K562 (cell line): ENCODE data around the gene NIPSNAP3A. TPM values are rescaled to one million over a fixed set of nuclear protein-coding genes. Genes with fewer than 3 reads are reported as not detected.
A peak's percentile ranks its signal among the peaks of the same experiment; 100 is the strongest.

Source experiments
- BRD9 ChIP-seq: fragments of 450-650 bp; IDR thresholded peaks from 2 replicates; pipeline ENCODE4 v1.6.1; 2018; ENCODE audit warnings: low read depth; ENCODE audit not compliant: partially characterized antibody
- CREM ChIP-seq: IDR thresholded peaks from 2 replicates; pipeline ENCODE4 v1.6.1; 2014; ENCODE audit warnings: antibody characterized with exemption, low read depth
- FOSL1 ChIP-seq: fragments of 200-800 bp; sonication (Bioruptor generic); conservative IDR thresholded peaks from 2 replicates; pipeline ENCODE4 v1.6.1; 2016; ENCODE audit warnings: missing genetic modification characterization, missing compliant biosample characterization
- GATA2 ChIP-seq: sonication (generic); formaldehyde crosslinking; IDR thresholded peaks from 2 replicates; pipeline ENCODE4 v1.4.0; 2020; ENCODE audit warnings: mild to moderate bottlenecking, missing genetic modification reagents
- KDM5B ChIP-seq: fragments of 200-600 bp; sonication (generic); IDR thresholded peaks from 2 replicates; pipeline ENCODE4 v1.6.1; 2012; ENCODE audit warnings: low read depth, mild to moderate bottlenecking, moderate library complexity, low read length, control low read depth, inconsistent platforms; ENCODE audit not compliant: insufficient replicate concordance
- LCOR ChIP-seq: sonication (generic); formaldehyde crosslinking; IDR thresholded peaks from 2 replicates; pipeline ENCODE4 v1.8.0; 2022; ENCODE audit warnings: mild to moderate bottlenecking, missing genetic modification reagents
- NCOR1 ChIP-seq: fragments of 450-650 bp; IDR thresholded peaks from 2 replicates; pipeline ENCODE4 v1.6.1; 2016; ENCODE audit warnings: mild to moderate bottlenecking, moderate library complexity
- POU5F1 ChIP-seq: fragments of 150-350 bp; IDR thresholded peaks from 2 replicates; pipeline ENCODE4 v1.6.1; 2014; ENCODE audit warnings: borderline replicate concordance, low read length, low read depth, mild to moderate bottlenecking; ENCODE audit not compliant: partially characterized antibody
- RAD51 ChIP-seq: fragments of 450-650 bp; IDR thresholded peaks from 2 replicates; pipeline ENCODE4 v1.7.1; 2016; ENCODE audit warnings: low read depth, mild to moderate bottlenecking, borderline replicate concordance
- RBFOX2 ChIP-seq: fragments of 200-400 bp; formaldehyde crosslinking; IDR thresholded peaks from 2 replicates; pipeline ENCODE4 v1.6.1; 2017; ENCODE audit warnings: low read depth, mild to moderate bottlenecking, low read length, moderate library complexity
- SMAD1 ChIP-seq: fragments of 150-350 bp; IDR thresholded peaks from 2 replicates; pipeline ENCODE4 v1.6.1; 2014; ENCODE audit warnings: low read length, low read depth; ENCODE audit not compliant: partially characterized antibody
- SMAD3 ChIP-seq: fragments of 450-650 bp; formaldehyde crosslinking; conservative IDR thresholded peaks from 2 replicates; pipeline ENCODE4 v1.4.0; 2020; ENCODE audit warnings: mild to moderate bottlenecking
- SMARCC2 ChIP-seq: fragments of 450-650 bp; IDR thresholded peaks from 2 replicates; pipeline ENCODE4 v1.6.1; 2017; ENCODE audit warnings: antibody characterized with exemption, moderate library complexity, mild to moderate bottlenecking, low read depth
- TOE1 ChIP-seq, 2 experiments: fragments of 450-650 bp in 1 of 2; sonication (generic) in 1 of 2; formaldehyde crosslinking in 1 of 2; IDR thresholded peaks; 2 replicates each; pipeline versions ENCODE4 v1.7.1 to v1.8.0; 2016 to 2022; ENCODE audit warnings: borderline replicate concordance in 2 of 2, mild to moderate bottlenecking in 2 of 2, antibody characterized with exemption in 1 of 2, inconsistent platforms in 1 of 2, low read depth in 1 of 2, missing genetic modification reagents in 1 of 2, moderate library complexity in 1 of 2
- ZNF644 ChIP-seq: fragments of 200-800 bp; sonication (Bioruptor generic); IDR thresholded peaks from 2 replicates; pipeline ENCODE4 v1.6.1; 2016; ENCODE audit warnings: low read depth, missing genetic modification characterization, missing compliant biosample characterization
- ZNF668 ChIP-seq: fragments of 250-450 bp; sonication (Bioruptor Pico); IDR thresholded peaks from 2 replicates; pipeline ENCODE4 v1.8.0; 2022; ENCODE audit warnings: mild to moderate bottlenecking, inconsistent platforms
- polyA plus RNA-seq, 8 experiments: library from polyadenylated mRNA; depleted of rRNA in 4 of 8; stranded (reverse) in 5 of 8; unstranded in 3 of 8; fragments of >200 nt; fragmentation: Nextera tagmentation in 2 of 8; fragmentation: Illumina TruSeq in 1 of 8; extraction: Ambion mirVana in 2 of 8; extraction: Trizol in 1 of 8; gene quantifications; 2 replicates each; pipeline versions ENCODE4 v1.2.1 to v1.2.3, GENCODE V29; 2011 to 2014; ENCODE audit warnings: inconsistent platforms in 1 of 8, missing spikeins in 1 of 8
- total RNA-seq, 7 experiments: library from RNA; depleted of rRNA in 6 of 7; stranded (reverse); fragments of >200 nt in 6 of 7; fragmentation: Illumina TruSeq in 2 of 7; extraction: Trizol in 2 of 7; gene quantifications; 2 replicates each; pipeline versions ENCODE4 v1.2.1 to v1.2.3, GENCODE V29; 2011 to 2021; ENCODE audit warnings: low replicate concordance in 1 of 7
- TF ChIP-seq, protein P1 (sequence below): fragments of 450-650 bp; IDR thresholded peaks from 2 replicates; pipeline ENCODE4 v1.6.1; 2016
- TF ChIP-seq, protein P2 (sequence below), 2 experiments: fragments of 450-650 bp; IDR thresholded peaks; 2 replicates each; pipeline ENCODE4 v1.6.1; 2016; ENCODE audit warnings: mild to moderate bottlenecking in 2 of 2, borderline replicate concordance in 1 of 2, low read depth in 1 of 2, moderate library complexity in 1 of 2

The NIPSNAP3A gene
- total and polyA plus RNA-seq, 9 of the 15 experiments (the other 6 are each of a cell fraction or from before 2014, with no cell fraction given), result 25.3 to 132 (median 40.5) TPM

DNA sequence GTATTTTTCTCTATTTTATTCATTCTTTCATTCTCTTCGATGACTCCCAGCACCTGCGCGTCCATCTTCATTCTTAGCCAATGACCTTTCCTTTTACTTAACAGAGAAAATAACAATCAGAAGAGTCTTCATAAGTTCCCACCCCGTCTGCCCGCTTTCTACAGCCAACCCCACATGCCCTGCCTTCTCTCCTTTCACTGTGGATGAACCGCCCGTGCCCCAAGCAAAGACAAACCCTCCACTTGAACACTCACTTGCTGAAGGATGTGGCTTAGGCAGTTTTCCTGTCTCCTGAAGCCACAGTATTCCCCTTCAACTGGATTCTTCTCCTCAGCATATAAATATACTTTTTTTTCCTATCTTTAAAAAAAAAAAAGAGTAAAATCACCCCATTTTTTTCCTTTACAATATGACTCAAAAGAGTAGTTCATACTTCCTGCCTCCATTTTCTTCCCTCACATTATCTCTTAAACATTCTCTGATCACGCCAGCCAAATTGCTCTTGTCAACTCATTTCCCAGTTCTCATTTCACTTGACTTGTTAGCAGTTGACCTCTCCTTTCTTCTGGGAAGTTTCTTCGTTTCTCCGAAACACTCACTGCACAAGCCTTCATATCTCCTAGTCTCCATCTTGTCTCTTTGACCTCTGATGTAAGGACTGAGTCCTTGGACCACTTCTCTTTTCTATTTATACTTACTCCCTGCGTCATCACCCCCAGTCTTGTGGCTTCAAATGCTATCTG is 27.5 kb downstream of the NIPSNAP3A start (continued):
- TF ChIP-seq SMAD3, result 0 out of 2 replicates have a peak, but pooled peaks have one; percentile 28
- peak; percentile 69; the same call in 1 of the 2 replicates for TF ChIP-seq TOE1 (IDR thresholded peaks at IDR 0.05; ENCODE audit: borderline replicate concordance)
- no peak for TF ChIP-seq TOE1 (CRISPR knock-in tag; IDR thresholded peaks at IDR 0.05; ENCODE audit: borderline replicate concordance, low read depth)
- TF ChIP-seq ZNF644 (tag), result peak; percentile 54
- TF ChIP-seq CREM, result peak; percentile 94
- TF ChIP-seq GATA2 (CRISPR knock-in tag), result peak; percentile 87
- 0 out of 2 replicates have a peak, but pooled peaks have one; percentile 32 for TF ChIP-seq RBFOX2
- 0 out of 2 replicates have a peak, but pooled peaks have one; percentile 24 for TF ChIP-seq RAD51
- TF ChIP-seq POU5F1, result no peak
- TF ChIP-seq ZNF668 (CRISPR knock-in tag), result no peak
- TF ChIP-seq FOSL1 (tag), result peak; percentile 82
- TF ChIP-seq BRD9, result peak; percentile 84
- peak; percentile 19 for TF ChIP-seq SMAD1
- peak; percentile 6 for TF ChIP-seq KDM5B
- peak; percentile 92 for TF ChIP-seq LCOR (CRISPR knock-in tag)
- TF ChIP-seq, protein P1, sequence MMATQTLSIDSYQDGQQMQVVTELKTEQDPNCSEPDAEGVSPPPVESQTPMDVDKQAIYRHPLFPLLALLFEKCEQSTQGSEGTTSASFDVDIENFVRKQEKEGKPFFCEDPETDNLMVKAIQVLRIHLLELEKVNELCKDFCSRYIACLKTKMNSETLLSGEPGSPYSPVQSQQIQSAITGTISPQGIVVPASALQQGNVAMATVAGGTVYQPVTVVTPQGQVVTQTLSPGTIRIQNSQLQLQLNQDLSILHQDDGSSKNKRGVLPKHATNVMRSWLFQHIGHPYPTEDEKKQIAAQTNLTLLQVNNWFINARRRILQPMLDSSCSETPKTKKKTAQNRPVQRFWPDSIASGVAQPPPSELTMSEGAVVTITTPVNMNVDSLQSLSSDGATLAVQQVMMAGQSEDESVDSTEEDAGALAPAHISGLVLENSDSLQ, result peak; percentile 57
- peak; percentile 93 for TF ChIP-seq NCOR1
- TF ChIP-seq, protein P2, sequence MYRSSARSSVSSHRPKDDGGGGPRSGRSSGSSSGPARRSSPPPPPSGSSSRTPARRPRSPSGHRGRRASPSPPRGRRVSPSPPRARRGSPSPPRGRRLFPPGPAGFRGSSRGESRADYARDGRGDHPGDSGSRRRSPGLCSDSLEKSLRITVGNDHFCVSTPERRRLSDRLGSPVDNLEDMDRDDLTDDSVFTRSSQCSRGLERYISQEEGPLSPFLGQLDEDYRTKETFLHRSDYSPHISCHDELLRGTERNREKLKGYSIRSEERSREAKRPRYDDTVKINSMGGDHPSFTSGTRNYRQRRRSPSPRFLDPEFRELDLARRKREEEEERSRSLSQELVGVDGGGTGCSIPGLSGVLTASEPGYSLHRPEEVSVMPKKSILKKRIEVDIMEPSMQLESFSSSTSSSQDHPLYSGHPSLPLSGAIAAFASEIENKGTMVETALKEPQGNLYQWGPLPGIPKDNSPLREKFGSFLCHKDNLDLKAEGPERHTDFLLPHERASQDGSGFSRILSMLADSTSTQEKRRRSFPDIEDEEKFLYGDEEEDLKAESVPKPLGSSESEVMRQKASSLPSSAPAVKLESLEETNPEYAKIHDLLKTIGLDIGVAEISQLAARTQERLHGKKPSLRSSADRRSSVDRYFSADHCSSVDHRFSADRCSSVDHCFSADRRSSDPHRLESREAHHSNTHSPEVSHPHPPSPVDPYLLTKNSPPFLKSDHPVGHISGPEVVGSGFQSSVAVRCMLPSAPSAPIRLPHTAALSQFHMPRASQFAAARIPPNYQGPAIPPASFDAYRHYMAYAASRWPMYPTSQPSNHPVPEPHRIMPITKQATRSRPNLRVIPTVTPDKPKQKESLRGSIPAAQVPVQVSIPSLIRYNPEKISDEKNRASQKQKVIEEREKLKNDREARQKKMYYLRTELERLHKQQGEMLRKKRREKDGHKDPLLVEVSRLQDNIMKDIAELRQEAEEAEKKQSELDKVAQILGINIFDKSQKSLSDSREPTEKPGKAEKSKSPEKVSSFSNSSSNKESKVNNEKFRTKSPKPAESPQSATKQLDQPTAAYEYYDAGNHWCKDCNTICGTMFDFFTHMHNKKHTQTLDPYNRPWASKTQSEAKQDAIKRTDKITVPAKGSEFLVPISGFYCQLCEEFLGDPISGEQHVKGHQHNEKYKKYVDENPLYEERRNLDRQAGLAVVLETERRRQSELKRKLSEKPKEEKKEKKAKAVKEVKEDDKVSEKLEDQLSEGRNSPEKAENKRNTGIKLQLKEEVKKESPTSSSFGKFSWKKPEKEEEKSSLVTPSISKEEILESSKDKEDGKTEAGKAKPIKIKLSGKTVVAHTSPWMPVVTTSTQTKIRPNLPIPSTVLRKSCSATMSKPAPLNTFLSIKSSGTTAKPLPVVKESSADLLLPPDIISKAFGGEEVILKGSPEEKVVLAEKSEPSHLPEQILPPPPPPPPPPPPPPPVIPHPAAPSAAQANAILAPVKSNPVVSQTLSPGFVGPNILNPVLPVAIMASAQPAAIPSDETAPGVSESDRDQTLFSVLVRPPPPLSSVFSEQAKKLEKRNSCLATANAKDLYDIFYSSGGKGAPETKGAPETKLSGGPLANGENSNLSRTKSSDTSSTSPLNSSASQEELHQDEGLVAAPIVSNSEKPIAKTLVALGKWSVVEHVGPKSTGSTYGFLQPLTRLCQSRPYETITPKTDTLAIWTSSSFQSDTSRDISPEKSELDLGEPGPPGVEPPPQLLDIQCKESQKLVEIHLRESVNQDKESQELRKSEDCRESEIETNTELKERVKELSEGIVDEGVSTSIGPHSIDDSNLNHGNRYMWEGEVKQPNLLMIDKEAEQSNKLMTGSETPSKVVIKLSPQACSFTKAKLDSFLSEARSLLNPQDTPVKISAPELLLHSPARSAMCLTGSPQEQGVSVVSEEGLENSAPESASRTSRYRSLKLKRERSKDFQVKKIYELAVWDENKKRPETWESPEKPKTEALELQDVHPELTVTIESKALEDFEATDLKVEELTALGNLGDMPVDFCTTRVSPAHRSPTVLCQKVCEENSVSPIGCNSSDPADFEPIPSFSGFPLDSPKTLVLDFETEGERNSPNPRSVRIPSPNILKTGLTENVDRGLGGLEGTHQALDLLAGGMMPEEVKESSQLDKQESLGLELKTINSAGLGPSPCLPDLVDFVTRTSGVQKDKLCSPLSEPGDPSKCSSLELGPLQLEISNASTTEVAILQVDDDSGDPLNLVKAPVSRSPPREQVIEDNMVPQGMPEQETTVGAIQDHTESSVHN (IDR thresholded peaks at IDR 0.05; ENCODE audit: borderline replicate concordance in 1 of 2, low read depth in 1 of 2), result peak in 1 of 2 experiments; percentile 82; a peak in 2 of 4 replicates
- TF ChIP-seq SMARCC2, result peak; percentile 54; the same call in 1 of the 2 replicates
